ENCODE results near the gene IKZF3. TPM values are rescaled to one million over a fixed set of nuclear protein-coding genes. Genes with fewer than 3 reads are reported as not detected.
A peak's percentile ranks its signal among the peaks of the same experiment; 100 is the strongest.

IKZF3 gene
- total and polyA plus RNA-seq, 3 experiments from 2014 or later = 119 to 138 (median 126) TPM

GRCh38 chr17:39813631-39814030 lies 50.5 kb downstream of the IKZF3 start:
- Histone ChIP-seq H3K27me3 (ENCODE audit: insufficient read depth, low read length, poor library complexity, severe bottlenecking) (no peaks in the 10 kb centered on the region), H3K36me3 (ENCODE audit: insufficient read depth, low read length) (no peaks in the 10 kb centered on the region), H3K4me3 (ENCODE audit: low read length) (peak overlapping the region; percentile 13), H3K27ac (ENCODE audit: low read depth, low read length) (peak overlapping the region; percentile 5), H3K4me1 (ENCODE audit: insufficient read depth, low read length) (peaks cover 76% of the 10 kb centered on the region), H3K9me3 (ENCODE audit: low read length) (no peaks in the 10 kb centered on the region)
- Mint-ChIP-seq H3K4me1 (peaks cover 67 to 93% (median 86%) of the 10 kb centered on the region in 3 donors), H3K36me3 (peaks cover 0 to 54% (median 2%) of the 10 kb centered on the region in 3 donors), H3K27me3 (no peaks in the 10 kb centered on the region), H3K27ac (peak overlapping the region; percentile 81 to 97 (median 90)), H3K9me3 (no peaks in the 10 kb centered on the region), H3K4me3 (peak overlapping the region; percentile 57 to 85 (median 79))
- POLR2A ChIA-PET = interaction anchor here (0.6 to 3.4 kb wide), 11 partner anchors 9 to 659 kb away, joined by 3 to 24 read pairs (median 4); no protein-coding TSS in a partner anchor
- peak; percentile 49 to 82 (median 79) for DNase-seq
- CTCF ChIA-PET = interaction anchor here (0.5 to 4.4 kb wide), 12 partner anchors 19 to 167 kb away, joined by 3 to 29 read pairs (median 4); partner anchors contain the start of gene PSMD3

- Histone ChIP-seq H3K27me3 (ENCODE audit: insufficient read depth, low read length, poor library complexity, severe bottlenecking) (no peaks in the 10 kb centered on the region), H3K4me3 (ENCODE audit: low read length) (peak overlapping the region; percentile 24), H3K9me3 (ENCODE audit: low read length) (no peaks in the 10 kb centered on the region), H3K36me3 (ENCODE audit: insufficient read depth, low read length) (no peaks in the 10 kb centered on the region), H3K4me1 (ENCODE audit: insufficient read depth, low read length) (peaks cover 74% of the 10 kb centered on the region), H3K27ac (ENCODE audit: low read depth, low read length) (no peak overlapping the region)
- ChIA-PET POLR2A (interaction anchor here (0.6 to 3.4 kb wide), 5 partner anchors 18 to 90 kb away, joined by 3 to 24 read pairs (median 5); no protein-coding TSS in a partner anchor), CTCF (interaction anchor here (0.6 to 4.4 kb wide), 7 partner anchors 8 to 58 kb away, joined by 3 to 29 read pairs (median 6); partner anchors contain the start of gene IKZF3)
- H3K9me3 Mint-ChIP-seq = no peaks in the 10 kb centered on the region
- peaks cover 66 to 92% (median 82%) of the 10 kb centered on the region in 3 donors for H3K4me1 Mint-ChIP-seq
- H3K4me3 Mint-ChIP-seq = peak overlapping the region; percentile 48 to 83 (median 67)
- peak overlapping the region; percentile 82 to 96 (median 89) for H3K27ac Mint-ChIP-seq
- H3K27me3 Mint-ChIP-seq = no peaks in the 10 kb centered on the region
- H3K36me3 Mint-ChIP-seq = peaks cover 0 to 55% (median 2%) of the 10 kb centered on the region in 3 donors
- no peak for DNase-seq
Measured at GRCh38 chr17:39812466-39812865, 51.6 kb downstream of the IKZF3 start.

GRCh38 chr17:39810939-39811728 lies 53.0 kb downstream of the IKZF3 start:
- H3K27me3 Mint-ChIP-seq = no peaks in the 10 kb centered on the region
- H3K9me3 ChIP-seq (ENCODE audit: low read length) = no peaks in the 10 kb centered on the region
- peak overlapping the region in 3 of 7 donors; percentile 17 to 61 (median 42) for H3K4me3 Mint-ChIP-seq
- H3K36me3 Mint-ChIP-seq = peaks cover 0 to 57% (median 8%) of the 10 kb centered on the region in 3 donors
- ChIA-PET CTCF (interaction anchor here (1.5 to 4.4 kb wide), 3 partner anchors 9 to 56 kb away, joined by 4 to 29 read pairs (median 6); partner anchors contain the start of gene IKZF3), POLR2A (interaction anchor here (3.4 kb wide), 1 partner anchor 17 kb away, joined by 24 read pairs; no protein-coding TSS in a partner anchor)
- DNase-seq = no peak
- H3K9me3 Mint-ChIP-seq = no peaks in the 10 kb centered on the region
- no peaks in the 10 kb centered on the region for H3K27me3 ChIP-seq (ENCODE audit: insufficient read depth, low read length, poor library complexity, severe bottlenecking)
- H3K36me3 ChIP-seq (ENCODE audit: insufficient read depth, low read length) = no peaks in the 10 kb centered on the region
- no peak overlapping the region for H3K27ac ChIP-seq (ENCODE audit: low read depth, low read length)
- peaks cover 72 to 93% (median 86%) of the 10 kb centered on the region in 3 donors for H3K4me1 Mint-ChIP-seq
- H3K4me1 ChIP-seq (ENCODE audit: insufficient read depth, low read length) = peaks cover 72% of the 10 kb centered on the region
- no peak overlapping the region for H3K4me3 ChIP-seq (ENCODE audit: low read length)
- peak overlapping the region; percentile 61 to 96 (median 89) for H3K27ac Mint-ChIP-seq

- no peaks in the 10 kb centered on the region for H3K9me3 ChIP-seq (ENCODE audit: low read length)
- H3K27me3 ChIP-seq (ENCODE audit: insufficient read depth, low read length, poor library complexity, severe bottlenecking) = no peaks in the 10 kb centered on the region
- peaks cover 0 to 56% (median 11%) of the 10 kb centered on the region in 3 donors for H3K36me3 Mint-ChIP-seq
- ChIA-PET CTCF (interaction anchor here (1.5 kb wide), 1 partner anchor 15 kb away, joined by 3 read pairs; no protein-coding TSS in a partner anchor), POLR2A (no interaction called here)
- H3K36me3 ChIP-seq (ENCODE audit: insufficient read depth, low read length) = no peaks in the 10 kb centered on the region
- H3K4me1 ChIP-seq (ENCODE audit: insufficient read depth, low read length) = peaks cover 56% of the 10 kb centered on the region
- H3K4me3 Mint-ChIP-seq = no peak overlapping the region
- H3K4me3 ChIP-seq (ENCODE audit: low read length) = no peak overlapping the region
- H3K27ac ChIP-seq (ENCODE audit: low read depth, low read length) = no peak overlapping the region
- DNase-seq = no peak
- peaks cover 71 to 92% (median 85%) of the 10 kb centered on the region in 3 donors for H3K4me1 Mint-ChIP-seq
- peak overlapping the region in 5 of 8 donors; percentile 32 to 83 (median 52) for H3K27ac Mint-ChIP-seq
- H3K9me3 Mint-ChIP-seq = no peaks in the 10 kb centered on the region
- H3K27me3 Mint-ChIP-seq = no peaks in the 10 kb centered on the region
Measured at GRCh38 chr17:39809221-39809620, 54.9 kb downstream of the IKZF3 start.

GRCh38 chr17:39808409-39808997 lies 55.6 kb downstream of the IKZF3 start:
- H3K27ac ChIP-seq (ENCODE audit: low read depth, low read length) = no peak overlapping the region
- H3K9me3 ChIP-seq (ENCODE audit: low read length) = no peaks in the 10 kb centered on the region
- no peaks in the 10 kb centered on the region for H3K27me3 Mint-ChIP-seq
- H3K9me3 Mint-ChIP-seq = no peaks in the 10 kb centered on the region
- peak overlapping the region in 6 of 8 donors; percentile 14 to 80 (median 54) for H3K27ac Mint-ChIP-seq
- H3K36me3 Mint-ChIP-seq = peaks cover 0 to 58% (median 11%) of the 10 kb centered on the region in 3 donors
- no peak overlapping the region for H3K4me3 ChIP-seq (ENCODE audit: low read length)
- H3K27me3 ChIP-seq (ENCODE audit: insufficient read depth, low read length, poor library complexity, severe bottlenecking) = no peaks in the 10 kb centered on the region
- ChIA-PET POLR2A (interaction anchor here (0.5 kb wide), 1 partner anchor 357 kb away, joined by 3 read pairs; the partner anchor contains the start of gene MED1), CTCF (interaction anchor here (1.5 kb wide), 1 partner anchor 15 kb away, joined by 3 read pairs; no protein-coding TSS in a partner anchor)
- peaks cover 49% of the 10 kb centered on the region for H3K4me1 ChIP-seq (ENCODE audit: insufficient read depth, low read length)
- peaks cover 63 to 89% (median 77%) of the 10 kb centered on the region in 3 donors for H3K4me1 Mint-ChIP-seq
- H3K4me3 Mint-ChIP-seq = no peak overlapping the region
- no peak for DNase-seq
- no peaks in the 10 kb centered on the region for H3K36me3 ChIP-seq (ENCODE audit: insufficient read depth, low read length)

GRCh38 chr17:39804839-39805238 lies 59.3 kb downstream of the IKZF3 start:
- Histone ChIP-seq H3K9me3 (ENCODE audit: low read length) (no peaks in the 10 kb centered on the region), H3K27me3 (ENCODE audit: insufficient read depth, low read length, poor library complexity, severe bottlenecking) (no peaks in the 10 kb centered on the region), H3K4me1 (ENCODE audit: insufficient read depth, low read length) (peaks cover 40% of the 10 kb centered on the region), H3K36me3 (ENCODE audit: insufficient read depth, low read length) (no peaks in the 10 kb centered on the region), H3K27ac (ENCODE audit: low read depth, low read length) (no peak overlapping the region), H3K4me3 (ENCODE audit: low read length) (no peak overlapping the region)
- Mint-ChIP-seq H3K27ac (peak overlapping the region in 4 of 8 donors; percentile 25 to 59 (median 46)), H3K36me3 (peaks cover 0 to 48% (median 11%) of the 10 kb centered on the region in 3 donors), H3K9me3 (no peaks in the 10 kb centered on the region), H3K4me3 (no peak overlapping the region), H3K4me1 (peaks cover 55 to 83% (median 68%) of the 10 kb centered on the region in 3 donors), H3K27me3 (no peaks in the 10 kb centered on the region)
- no peak for DNase-seq
- ChIA-PET CTCF (interaction anchor here (0.9 kb wide), 1 partner anchor 7 kb away, joined by 3 read pairs; no protein-coding TSS in a partner anchor), POLR2A (no interaction called here)

GRCh38 chr17:39801055-39801454 lies 63.1 kb downstream of the IKZF3 start:
- Mint-ChIP-seq H3K27ac (peak overlapping the region; percentile 59 to 90 (median 86)), H3K4me1 (peaks cover 56 to 79% (median 71%) of the 10 kb centered on the region in 3 donors), H3K27me3 (no peaks in the 10 kb centered on the region), H3K4me3 (peak overlapping the region in 6 of 7 donors; percentile 30 to 65 (median 50)), H3K36me3 (peaks cover 0 to 38% (median 12%) of the 10 kb centered on the region in 3 donors), H3K9me3 (no peaks in the 10 kb centered on the region)
- ChIA-PET POLR2A (interaction anchor here (2.2 kb wide), 1 partner anchor 45 kb away, joined by 9 read pairs; no protein-coding TSS in a partner anchor), CTCF (interaction anchor here (1.1 kb wide), 1 partner anchor 62 kb away, joined by 5 read pairs; no protein-coding TSS in a partner anchor)
- H3K9me3 ChIP-seq (ENCODE audit: low read length) = no peaks in the 10 kb centered on the region
- H3K4me3 ChIP-seq (ENCODE audit: low read length) = no peak overlapping the region
- no peak for DNase-seq
- no peak overlapping the region for H3K27ac ChIP-seq (ENCODE audit: low read depth, low read length)
- H3K36me3 ChIP-seq (ENCODE audit: insufficient read depth, low read length) = no peaks in the 10 kb centered on the region
- no peaks in the 10 kb centered on the region for H3K27me3 ChIP-seq (ENCODE audit: insufficient read depth, low read length, poor library complexity, severe bottlenecking)
- peaks cover 43% of the 10 kb centered on the region for H3K4me1 ChIP-seq (ENCODE audit: insufficient read depth, low read length)
